ENCODE results near the gene TFG.

TFG gene

GRCh38 chr3:100720426-100720825 is 11.1 kb downstream of the TFG start:
- no peaks in the 10 kb centered on the region for H3K9me3 ChIP-seq (ENCODE audit: insufficient read depth, low read depth, low read length)
- no CpG with 5 or more reads among the region's 5 CpGs for WGBS (ENCODE audit: extremely low coverage, insufficient coverage, insufficient read length)
- H4K12ac ChIP-seq (ENCODE audit: low read depth, low read length), result no peak overlapping the region
- no peaks in the 10 kb centered on the region for H3K27me3 ChIP-seq (ENCODE audit: insufficient read depth, low read length)
- no peak overlapping the region for H3K4ac ChIP-seq (ENCODE audit: low read depth, low read length)
- no peaks in the 10 kb centered on the region for H3K79me1 ChIP-seq (ENCODE audit: low read length)
- H3K4me3 ChIP-seq (ENCODE audit: low read depth, low read length), result no peak overlapping the region
- H3K4me1 ChIP-seq (ENCODE audit: control insufficient read depth in 1 of 2, insufficient read depth in 2 of 2, low read length in 2 of 2), result no peaks in the 10 kb centered on the region
- H3K36me3 ChIP-seq (ENCODE audit: control insufficient read depth in 1 of 2, insufficient read depth in 2 of 2, low read length in 2 of 2), result peaks cover 16 to 17% of the 10 kb centered on the region in 2 experiments
- H2AK5ac ChIP-seq (ENCODE audit: low read length), result no peak overlapping the region
- H2BK120ac ChIP-seq (ENCODE audit: insufficient read depth, low read length, poor library complexity), result no peak overlapping the region
- no peak overlapping the region for H2BK5ac ChIP-seq (ENCODE audit: low read depth, low read length, poor library complexity)
- H3K18ac ChIP-seq (ENCODE audit: low read length), result no peak overlapping the region
- no peak overlapping the region for H2BK12ac ChIP-seq (ENCODE audit: low read length)
- H3K9ac ChIP-seq (ENCODE audit: low read length), result no peak overlapping the region
- H3K27ac ChIP-seq (ENCODE audit: low read depth, low read length), result no peak overlapping the region
- H3K79me2 ChIP-seq (ENCODE audit: control insufficient read depth, insufficient read depth, low read length, poor library complexity), result no peaks in the 10 kb centered on the region
- H2AFZ ChIP-seq (ENCODE audit: insufficient read depth, low read length, poor library complexity), result no peak overlapping the region
- no peak overlapping the region for H3K23ac ChIP-seq (ENCODE audit: low read length)
- DNase-seq, result no peak
- H4K91ac ChIP-seq (ENCODE audit: low read depth, low read length), result no peak overlapping the region
- H3K4me2 ChIP-seq (ENCODE audit: low read length), result no peak overlapping the region
- H4K8ac ChIP-seq (ENCODE audit: low read depth, low read length), result no peak overlapping the region
- H3K14ac ChIP-seq (ENCODE audit: low read length), result no peak overlapping the region

- H3K18ac ChIP-seq (ENCODE audit: low read length), result no peak overlapping the region
- WGBS (ENCODE audit: extremely low coverage, insufficient coverage, insufficient read length), result no CpG with 5 or more reads among the region's 3 CpGs
- H3K79me2 ChIP-seq (ENCODE audit: control insufficient read depth, insufficient read depth, low read length, poor library complexity), result no peaks in the 10 kb centered on the region
- H3K9me3 ChIP-seq (ENCODE audit: insufficient read depth, low read depth, low read length), result no peaks in the 10 kb centered on the region
- H3K9ac ChIP-seq (ENCODE audit: low read length), result no peak overlapping the region
- H3K23ac ChIP-seq (ENCODE audit: low read length), result no peak overlapping the region
- H3K14ac ChIP-seq (ENCODE audit: low read length), result no peak overlapping the region
- no peak overlapping the region for H4K8ac ChIP-seq (ENCODE audit: low read depth, low read length)
- no peak overlapping the region for H2BK5ac ChIP-seq (ENCODE audit: low read depth, low read length, poor library complexity)
- H3K36me3 ChIP-seq (ENCODE audit: control insufficient read depth in 1 of 2, insufficient read depth in 2 of 2, low read length in 2 of 2), result peaks cover 14 to 17% of the 10 kb centered on the region in 2 experiments
- DNase-seq, result peak; percentile 12 to 13
- H2BK12ac ChIP-seq (ENCODE audit: low read length), result no peak overlapping the region
- H4K12ac ChIP-seq (ENCODE audit: low read depth, low read length), result no peak overlapping the region
- no peak overlapping the region for H2AFZ ChIP-seq (ENCODE audit: insufficient read depth, low read length, poor library complexity)
- H3K4me1 ChIP-seq (ENCODE audit: control insufficient read depth in 1 of 2, insufficient read depth in 2 of 2, low read length in 2 of 2), result no peaks in the 10 kb centered on the region
- no peak overlapping the region for H3K27ac ChIP-seq (ENCODE audit: low read depth, low read length)
- H3K79me1 ChIP-seq (ENCODE audit: low read length), result no peaks in the 10 kb centered on the region
- H4K91ac ChIP-seq (ENCODE audit: low read depth, low read length), result no peak overlapping the region
- no peak overlapping the region for H2AK5ac ChIP-seq (ENCODE audit: low read length)
- H2BK120ac ChIP-seq (ENCODE audit: insufficient read depth, low read length, poor library complexity), result no peak overlapping the region
- no peaks in the 10 kb centered on the region for H3K27me3 ChIP-seq (ENCODE audit: insufficient read depth, low read length)
- no peak overlapping the region for H3K4me3 ChIP-seq (ENCODE audit: low read depth, low read length)
- H3K4ac ChIP-seq (ENCODE audit: low read depth, low read length), result no peak overlapping the region
- H3K4me2 ChIP-seq (ENCODE audit: low read length), result no peak overlapping the region
Observed at GRCh38 chr3:100725935-100726513, 16.7 kb downstream of the TFG start.

- peaks cover 11 to 16% of the 10 kb centered on the region in 2 experiments for H3K36me3 ChIP-seq (ENCODE audit: control insufficient read depth in 1 of 2, insufficient read depth in 2 of 2, low read length in 2 of 2)
- H3K4me3 ChIP-seq (ENCODE audit: low read depth, low read length), result no peak overlapping the region
- no peak overlapping the region for H3K27ac ChIP-seq (ENCODE audit: low read depth, low read length)
- no peak overlapping the region for H2AK5ac ChIP-seq (ENCODE audit: low read length)
- H3K9ac ChIP-seq (ENCODE audit: low read length), result no peak overlapping the region
- no peak overlapping the region for H3K18ac ChIP-seq (ENCODE audit: low read length)
- H3K23ac ChIP-seq (ENCODE audit: low read length), result no peak overlapping the region
- H2BK5ac ChIP-seq (ENCODE audit: low read depth, low read length, poor library complexity), result no peak overlapping the region
- H2BK12ac ChIP-seq (ENCODE audit: low read length), result no peak overlapping the region
- H4K12ac ChIP-seq (ENCODE audit: low read depth, low read length), result no peak overlapping the region
- no peaks in the 10 kb centered on the region for H3K4me1 ChIP-seq (ENCODE audit: control insufficient read depth in 1 of 2, insufficient read depth in 2 of 2, low read length in 2 of 2)
- no peak overlapping the region for H2AFZ ChIP-seq (ENCODE audit: insufficient read depth, low read length, poor library complexity)
- no peaks in the 10 kb centered on the region for H3K79me1 ChIP-seq (ENCODE audit: low read length)
- no peaks in the 10 kb centered on the region for H3K9me3 ChIP-seq (ENCODE audit: insufficient read depth, low read depth, low read length)
- no peak overlapping the region for H4K8ac ChIP-seq (ENCODE audit: low read depth, low read length)
- no peaks in the 10 kb centered on the region for H3K27me3 ChIP-seq (ENCODE audit: insufficient read depth, low read length)
- no peaks in the 10 kb centered on the region for H3K79me2 ChIP-seq (ENCODE audit: control insufficient read depth, insufficient read depth, low read length, poor library complexity)
- peak in 1 of 2 donors; percentile 70 for DNase-seq
- H3K14ac ChIP-seq (ENCODE audit: low read length), result no peak overlapping the region
- no peak overlapping the region for H4K91ac ChIP-seq (ENCODE audit: low read depth, low read length)
- no CpG with 5 or more reads among the region's 1 CpG for WGBS (ENCODE audit: extremely low coverage, insufficient coverage, insufficient read length)
- no peak overlapping the region for H3K4ac ChIP-seq (ENCODE audit: low read depth, low read length)
- no peak overlapping the region for H2BK120ac ChIP-seq (ENCODE audit: insufficient read depth, low read length, poor library complexity)
- H3K4me2 ChIP-seq (ENCODE audit: low read length), result no peak overlapping the region
Observed at GRCh38 chr3:100726706-100727105, 17.4 kb downstream of the TFG start.

GRCh38 chr3:100730524-100730923 is 21.2 kb downstream of the TFG start:
- Histone ChIP-seq H3K18ac (ENCODE audit: low read length) (no peak overlapping the region), H2BK5ac (ENCODE audit: low read depth, low read length, poor library complexity) (no peak overlapping the region), H3K9ac (ENCODE audit: low read length) (no peak overlapping the region), H3K79me1 (ENCODE audit: low read length) (no peaks in the 10 kb centered on the region), H3K27me3 (ENCODE audit: insufficient read depth, low read length) (no peaks in the 10 kb centered on the region), H3K4me3 (ENCODE audit: low read depth, low read length) (no peak overlapping the region), H3K79me2 (ENCODE audit: control insufficient read depth, insufficient read depth, low read length, poor library complexity) (no peaks in the 10 kb centered on the region), H3K4ac (ENCODE audit: low read depth, low read length) (no peak overlapping the region), H3K27ac (ENCODE audit: low read depth, low read length) (no peak overlapping the region), H4K8ac (ENCODE audit: low read depth, low read length) (no peak overlapping the region), H3K4me1 (ENCODE audit: control insufficient read depth in 1 of 2, insufficient read depth in 2 of 2, low read length in 2 of 2) (no peaks in the 10 kb centered on the region), H3K23ac (ENCODE audit: low read length) (no peak overlapping the region), H2BK120ac (ENCODE audit: insufficient read depth, low read length, poor library complexity) (no peak overlapping the region), H3K9me3 (ENCODE audit: insufficient read depth, low read depth, low read length) (no peaks in the 10 kb centered on the region), H2AK5ac (ENCODE audit: low read length) (no peak overlapping the region), H2AFZ (ENCODE audit: insufficient read depth, low read length, poor library complexity) (no peak overlapping the region), H3K14ac (ENCODE audit: low read length) (no peak overlapping the region), H2BK12ac (ENCODE audit: low read length) (no peak overlapping the region), H4K91ac (ENCODE audit: low read depth, low read length) (no peak overlapping the region), H3K4me2 (ENCODE audit: low read length) (no peak overlapping the region), H4K12ac (ENCODE audit: low read depth, low read length) (no peak overlapping the region), H3K36me3 (ENCODE audit: control insufficient read depth in 1 of 2, insufficient read depth in 2 of 2, low read length in 2 of 2) (peaks cover 9 to 11% of the 10 kb centered on the region in 2 experiments)
- no peak for DNase-seq
- WGBS (ENCODE audit: extremely low coverage, insufficient coverage, insufficient read length), result 100% methylated on average over 2 of the region's 3 CpGs

Data from trophoblast cell (in vitro differentiated cells and primary cell).